ENCODE results near the gene CEP192. TPM values are rescaled to one million over a fixed set of nuclear protein-coding genes. Genes with fewer than 3 reads are reported as not detected.

CEP192 gene
- total RNA-seq, 4 donors from 2014 or later, result 6.8 to 8.3 (median 7.3) TPM

GRCh38 chr18:13126966-13127598 lies 135.9 kb downstream of the CEP192 start:
- in situ Hi-C loops (cut with MboI; ENCODE audit: low sequenced_read_pairs in 4 of 4) (no loop called here), intact Hi-C loops (cut with DNase I; ENCODE audit: low total_unique reads) (no loop called here)
- no peaks in the 10 kb centered on the region for H3K4me1 ChIP-seq
- H3K36me3 ChIP-seq, result peaks cover 0 to 7% of the 10 kb centered on the region in 2 donors
- no peak for TF ChIP-seq CTCF (IDR thresholded peaks at IDR 0.05 in 4 of 5, conservative IDR thresholded peaks at IDR 0.05 in 1 of 5)
- TF ChIP-seq POLR2A (IDR thresholded peaks at IDR 0.05), result no peak
- H3K27ac ChIP-seq, result no peak overlapping the region
- no peaks in the 10 kb centered on the region for H3K9me3 ChIP-seq
- no peak for DNase-seq
- H3K4me3 ChIP-seq, result no peak overlapping the region
- no peaks in the 10 kb centered on the region for H3K27me3 ChIP-seq
- no peak for ATAC-seq

GRCh38 chr18:13131283-13131682 lies 140.1 kb downstream of the CEP192 start:
- Histone ChIP-seq H3K27me3 (peaks cover 0 to 7% (median 0%) of the 10 kb centered on the region in 3 donors), H3K4me3 (no peak overlapping the region), H3K4me1 (no peaks in the 10 kb centered on the region), H3K9me3 (no peaks in the 10 kb centered on the region), H3K36me3 (no peaks in the 10 kb centered on the region), H3K27ac (no peak overlapping the region)
- DNase-seq (no peak), ATAC-seq (no peak)
- in situ Hi-C loops (cut with MboI; ENCODE audit: low sequenced_read_pairs in 4 of 4) (no loop called here), intact Hi-C loops (cut with DNase I; ENCODE audit: low total_unique reads) (no loop called here)
- no peak for TF ChIP-seq CTCF (IDR thresholded peaks at IDR 0.05 in 4 of 5, conservative IDR thresholded peaks at IDR 0.05 in 1 of 5)
- no peak for TF ChIP-seq POLR2A (IDR thresholded peaks at IDR 0.05)

- intact Hi-C loops (cut with DNase I; ENCODE audit: low total_unique reads), result no loop called here
These were observed 143.6 kb downstream of the CEP192 start for GRCh38 chr18:13134551-13135401.

More at GRCh38 chr18:13134551-13135401, 143.6 kb downstream of the CEP192 start:
- ATAC-seq (no peak), DNase-seq (no peak)
- H3K36me3 ChIP-seq, result no peaks in the 10 kb centered on the region
- in situ Hi-C loops (cut with MboI; ENCODE audit: low sequenced_read_pairs in 4 of 4), result no loop called here
- no peaks in the 10 kb centered on the region for H3K4me1 ChIP-seq
- H3K9me3 ChIP-seq, result no peaks in the 10 kb centered on the region
- no peak overlapping the region for H3K27ac ChIP-seq
- no peak overlapping the region for H3K4me3 ChIP-seq
- peaks cover 0 to 7% (median 0%) of the 10 kb centered on the region in 3 donors for H3K27me3 ChIP-seq
- TF ChIP-seq POLR2A (IDR thresholded peaks at IDR 0.05) (no peak), CTCF (IDR thresholded peaks at IDR 0.05 in 4 of 5, conservative IDR thresholded peaks at IDR 0.05 in 1 of 5) (no peak)

All from gastrocnemius medialis (tissue), 4 donors.